ENCODE data around the gene NAALADL1. TPM values are rescaled to one million over a fixed set of nuclear protein-coding genes. Genes with fewer than 3 reads are reported as not detected.

Gene NAALADL1
- total RNA-seq, 2 donors from 2014 or later, result 2.2 to 4.5 TPM

GRCh38 chr11:65064847-65065240 is 6.5 kb upstream of the NAALADL1 start:
- TF ChIP-seq CTCF (conservative IDR thresholded peaks at IDR 0.05), result no peak
- Histone ChIP-seq H3K9ac (ENCODE audit: extremely low read depth, low read length, poor library complexity, severe bottlenecking) (no peak overlapping the region), H3K27ac (ENCODE audit: low read depth, low read length) (no peak overlapping the region), H3K9me3 (ENCODE audit: control insufficient read depth, low read length) (no peaks in the 10 kb centered on the region), H3K4me3 (ENCODE audit: low read length) (no peak overlapping the region), H3K27me3 (ENCODE audit: control insufficient read depth, insufficient read depth, low read length, poor library complexity, severe bottlenecking) (no peaks in the 10 kb centered on the region), H3K36me3 (ENCODE audit: control insufficient read depth, insufficient read depth, low read length) (no peaks in the 10 kb centered on the region), H3K4me1 (ENCODE audit: control insufficient read depth, insufficient read depth, low read length) (peaks cover 4% of the 10 kb centered on the region)
- Mint-ChIP-seq H3K4me1 (peaks cover 1% of the 10 kb centered on the region), H3K36me3 (ENCODE audit: low read depth) (no peaks in the 10 kb centered on the region), H3K4me3 (no peak overlapping the region), H3K27ac (no peak overlapping the region), H3K9me3 (no peaks in the 10 kb centered on the region), H3K27me3 (ENCODE audit: insufficient read depth) (no peaks in the 10 kb centered on the region)
- no peak for DNase-seq
- WGBS, 2 experiments (ENCODE audit: insufficient coverage in 1 of 2, insufficient read length in 1 of 2), result 93 to 100% methylated on average over 3 to 4 of the region's 4 CpGs

- Mint-ChIP-seq H3K4me1 (peaks cover 1% of the 10 kb centered on the region), H3K36me3 (ENCODE audit: low read depth) (no peaks in the 10 kb centered on the region), H3K27me3 (ENCODE audit: insufficient read depth) (peaks cover 4% of the 10 kb centered on the region), H3K4me3 (no peak overlapping the region), H3K27ac (no peak overlapping the region), H3K9me3 (no peaks in the 10 kb centered on the region)
- peaks cover 4% of the 10 kb centered on the region for H3K4me1 ChIP-seq (ENCODE audit: control insufficient read depth, insufficient read depth, low read length)
- no peak overlapping the region for H3K4me3 ChIP-seq (ENCODE audit: low read length)
- TF ChIP-seq CTCF (conservative IDR thresholded peaks at IDR 0.05), result no peak
- H3K36me3 ChIP-seq (ENCODE audit: control insufficient read depth, insufficient read depth, low read length), result no peaks in the 10 kb centered on the region
- no peak for DNase-seq
- no peak overlapping the region for H3K9ac ChIP-seq (ENCODE audit: extremely low read depth, low read length, poor library complexity, severe bottlenecking)
- H3K27me3 ChIP-seq (ENCODE audit: control insufficient read depth, insufficient read depth, low read length, poor library complexity, severe bottlenecking), result no peaks in the 10 kb centered on the region
- no peaks in the 10 kb centered on the region for H3K9me3 ChIP-seq (ENCODE audit: control insufficient read depth, low read length)
- no peak overlapping the region for H3K27ac ChIP-seq (ENCODE audit: low read depth, low read length)
- WGBS, 2 experiments (ENCODE audit: insufficient coverage in 1 of 2, insufficient read length in 1 of 2), result 86% methylated on average over 1 to 3 of the region's 3 CpGs
Observed at GRCh38 chr11:65063532-65063931, 5.2 kb upstream of the NAALADL1 start.

GRCh38 chr11:65060913-65061408 is 2.6 kb upstream of the NAALADL1 start:
- peaks cover 4% of the 10 kb centered on the region for H3K27me3 Mint-ChIP-seq (ENCODE audit: insufficient read depth)
- Histone ChIP-seq H3K4me1 (ENCODE audit: control insufficient read depth, insufficient read depth, low read length) (no peaks in the 10 kb centered on the region), H3K9me3 (ENCODE audit: control insufficient read depth, low read length) (no peaks in the 10 kb centered on the region), H3K27ac (ENCODE audit: low read depth, low read length) (no peak overlapping the region), H3K27me3 (ENCODE audit: control insufficient read depth, insufficient read depth, low read length, poor library complexity, severe bottlenecking) (no peaks in the 10 kb centered on the region), H3K4me3 (ENCODE audit: low read length) (no peak overlapping the region), H3K36me3 (ENCODE audit: control insufficient read depth, insufficient read depth, low read length) (no peaks in the 10 kb centered on the region), H3K9ac (ENCODE audit: extremely low read depth, low read length, poor library complexity, severe bottlenecking) (no peak overlapping the region)
- H3K4me1 Mint-ChIP-seq, result no peaks in the 10 kb centered on the region
- no peaks in the 10 kb centered on the region for H3K9me3 Mint-ChIP-seq
- 52 to 75% methylated on average over 4 to 9 of the region's 9 CpGs for WGBS, 2 experiments (ENCODE audit: insufficient coverage in 1 of 2, insufficient read length in 1 of 2)
- peak overlapping the region; percentile 10 for H3K27ac Mint-ChIP-seq
- peak; percentile 75 for TF ChIP-seq CTCF (conservative IDR thresholded peaks at IDR 0.05)
- peak; percentile 87 for DNase-seq
- H3K4me3 Mint-ChIP-seq, result no peak overlapping the region
- no peaks in the 10 kb centered on the region for H3K36me3 Mint-ChIP-seq (ENCODE audit: low read depth)

All from endodermal cell (in vitro differentiated cells).